GM19023 (cell line): ENCODE data around the gene CYTH1.

Experiments used
- ATAC-seq: cut with Tn5 transposase; IDR thresholded peaks from one replicate; pipeline ENCODE4 v1.9.1; 2021; ENCODE audit warnings: mild to moderate bottlenecking, moderate library complexity; ENCODE audit not compliant: unreplicated experiment

Gene CYTH1

GRCh38 chr17:78781893-78782304 lies at the start of gene CYTH1:
Gene CYTH1, minus strand, starts transcription at chr17:78782273. Its CDS starts 50 bp downstream, at chr17:78782223.
- ATAC-seq: peak; percentile 10

GRCh38 chr17:78829477-78829876 lies 47.4 kb upstream of the CYTH1 start:
- no peak for ATAC-seq

- no peak for ATAC-seq
Measured at GRCh38 chr17:78828470-78829185, 46.6 kb upstream of the CYTH1 start.

- no peak for ATAC-seq
Measured at GRCh38 chr17:78826836-78827509, 44.9 kb upstream of the CYTH1 start.

GRCh38 chr17:78826421-78826820 lies 44.3 kb upstream of the CYTH1 start:
- no peak for ATAC-seq

GRCh38 chr17:78825696-78826095 lies 43.6 kb upstream of the CYTH1 start:
- no peak for ATAC-seq

GRCh38 chr17:78824240-78824639 lies 42.2 kb upstream of the CYTH1 start:
- ATAC-seq: no peak

GRCh38 chr17:78823282-78824046 lies 41.4 kb upstream of the CYTH1 start:
- ATAC-seq: no peak

- no peak for ATAC-seq
Measured at GRCh38 chr17:78822552-78822951, 40.5 kb upstream of the CYTH1 start.

- ATAC-seq: no peak
Measured at GRCh38 chr17:78821961-78822360, 39.9 kb upstream of the CYTH1 start.

- no peak for ATAC-seq
Measured at GRCh38 chr17:78820841-78821240, 38.8 kb upstream of the CYTH1 start.

GRCh38 chr17:78819806-78820792 lies 38.0 kb upstream of the CYTH1 start:
- ATAC-seq: no peak

- ATAC-seq: no peak
Measured at GRCh38 chr17:78819402-78819801, 37.3 kb upstream of the CYTH1 start.

GRCh38 chr17:78818932-78819331 lies 36.9 kb upstream of the CYTH1 start:
- ATAC-seq: no peak

- no peak for ATAC-seq
Measured at GRCh38 chr17:78818152-78818846, 36.2 kb upstream of the CYTH1 start.

GRCh38 chr17:78817123-78817522 lies 35.0 kb upstream of the CYTH1 start:
- no peak for ATAC-seq

GRCh38 chr17:78815696-78816095 lies 33.6 kb upstream of the CYTH1 start:
- no peak for ATAC-seq

- ATAC-seq: no peak
Measured at GRCh38 chr17:78812855-78813254, 30.8 kb upstream of the CYTH1 start.

- no peak for ATAC-seq
Measured at GRCh38 chr17:78808163-78808562, 26.1 kb upstream of the CYTH1 start.

GRCh38 chr17:78806451-78806850 lies 24.4 kb upstream of the CYTH1 start:
- no peak for ATAC-seq
